HG02759 (cell line): ENCODE measurements around the gene ANGPTL3.

Experiments
- ATAC-seq: cut with Tn5 transposase; IDR thresholded peaks from one replicate; pipeline ENCODE4 v1.9.1; 2021; ENCODE audit warnings: mild to moderate bottlenecking, moderate library complexity; ENCODE audit not compliant: unreplicated experiment

Gene ANGPTL3

GRCh38 chr1:62621907-62622306 is 24.6 kb downstream of the ANGPTL3 start:
- peak; percentile 95 for ATAC-seq

GRCh38 chr1:62625415-62625814 is 28.1 kb downstream of the ANGPTL3 start:
- ATAC-seq: peak; percentile 54

- no peak for ATAC-seq
Measured at GRCh38 chr1:62628506-62628905, 31.2 kb downstream of the ANGPTL3 start.

- no peak for ATAC-seq
Measured at GRCh38 chr1:62637392-62638105, 40.2 kb downstream of the ANGPTL3 start.

GRCh38 chr1:62643283-62643682 is 46.0 kb downstream of the ANGPTL3 start:
- no peak for ATAC-seq

GRCh38 chr1:62652387-62652786 is 55.1 kb downstream of the ANGPTL3 start:
- ATAC-seq: no peak

GRCh38 chr1:62654744-62655143 is 57.4 kb downstream of the ANGPTL3 start:
- ATAC-seq: no peak
